DND-41 (cell line): ENCODE results near the gene RNF149.
"Not testable (repeated sequence)": the region's sequence is repeated elsewhere in the genome, so short reads cannot be mapped to it uniquely, and the experiment has no call there.

Experiments used
- ATAC-seq: fragments of 200-7000 bp; cut with Tn5 transposase; 3 replicates; pipeline ENCODE4 v1.9.1; 2021; ENCODE audit warnings: low read depth; ENCODE audit not compliant: insufficient read depth
- DNase-seq: peaks from one replicate; pipeline ENCODE4 v3.0.0-alpha.2; 2020
- H2AFZ ChIP-seq: 2 replicates; pipeline ENCODE4 v1.6.0; 2012; ENCODE audit warnings: low read depth, low read length
- H3K27ac ChIP-seq: 2 replicates; pipeline ENCODE4 v1.5.1; 2012; ENCODE audit warnings: low read length, inconsistent platforms
- H3K27me3 ChIP-seq: fragments of 200-600 bp; sonication (generic); 2 replicates; pipeline ENCODE4 v1.6.0; 2012; ENCODE audit warnings: low read length, mild to moderate bottlenecking, inconsistent platforms; ENCODE audit not compliant: insufficient read depth, poor library complexity
- H3K36me3 ChIP-seq: 2 replicates; pipeline ENCODE4 v1.5.1; 2012; ENCODE audit warnings: low read length, inconsistent platforms; ENCODE audit not compliant: insufficient read depth
- H3K4me1 ChIP-seq: 2 replicates; pipeline ENCODE4 v1.5.1; 2012; ENCODE audit warnings: mild to moderate bottlenecking, low read length; ENCODE audit not compliant: insufficient read depth
- H3K4me2 ChIP-seq: 2 replicates; pipeline ENCODE4 v1.6.0; 2012; ENCODE audit warnings: mild to moderate bottlenecking, moderate library complexity, low read length, inconsistent platforms; ENCODE audit not compliant: insufficient read depth
- H3K4me3 ChIP-seq, 2 experiments: fragments of 200-600 bp in 1 of 2; shearing (Covaris generic) in 1 of 2; 2 replicates each; pipeline ENCODE4 v1.5.1; 2012 to 2016; ENCODE audit warnings: inconsistent platforms in 2 of 2, low read length in 2 of 2, mild to moderate bottlenecking in 2 of 2, low read depth in 1 of 2, moderate library complexity in 1 of 2
- H3K79me2 ChIP-seq: 2 replicates; pipeline ENCODE4 v1.6.0; 2012; ENCODE audit warnings: low read length, inconsistent platforms; ENCODE audit not compliant: insufficient read depth
- H3K9ac ChIP-seq: 2 replicates; pipeline ENCODE4 v1.6.0; 2012; ENCODE audit warnings: low read depth, mild to moderate bottlenecking, inconsistent platforms, low read length, moderate library complexity
- H3K9me3 ChIP-seq: 2 replicates; pipeline ENCODE4 v1.5.1; 2012; ENCODE audit warnings: low read length, moderate library complexity, mild to moderate bottlenecking, inconsistent platforms; ENCODE audit not compliant: insufficient read depth, severe bottlenecking
- H4K20me1 ChIP-seq: 2 replicates; pipeline ENCODE4 v1.6.0; 2012; ENCODE audit warnings: low read length; ENCODE audit not compliant: insufficient read depth
- CTCF ChIP-seq: IDR thresholded peaks from 2 replicates; pipeline ENCODE4 v1.5.1; 2012; ENCODE audit warnings: borderline replicate concordance, low read length, moderate library complexity, mild to moderate bottlenecking; ENCODE audit not compliant: poor library complexity, severe bottlenecking; ENCODE audit errors: extremely low read depth
- EZH2 ChIP-seq: IDR thresholded peaks from 3 replicates; pipeline ENCODE4 v1.6.1; 2012; ENCODE audit warnings: borderline replicate concordance, low read depth, mild to moderate bottlenecking, moderate library complexity, low read length, inconsistent platforms; ENCODE audit not compliant: severe bottlenecking

RNF149 gene

GRCh38 chr2:101251844-101252407, 56.6 kb downstream of the RNF149 start:
- Histone ChIP-seq H3K36me3 (peaks cover 21% of the 10 kb centered on the region), H3K4me3 (peak overlapping the region; percentile 53 to 62), H2AFZ (peak overlapping the region; percentile 79), H3K9me3 (no peaks in the 10 kb centered on the region), H3K4me1 (peaks cover 36% of the 10 kb centered on the region), H3K4me2 (peak overlapping the region; percentile 72), H3K9ac (peak overlapping the region; percentile 66), H3K27me3 (no peaks in the 10 kb centered on the region), H3K27ac (peak overlapping the region; percentile 93), H4K20me1 (peaks cover 19% of the 10 kb centered on the region), H3K79me2 (peaks cover 45% of the 10 kb centered on the region)
- ATAC-seq (peak; percentile 69), DNase-seq (peak; percentile 26)
- TF ChIP-seq CTCF (peak; percentile 51), EZH2 (no peak)

GRCh38 chr2:101251246-101251781, 57.2 kb downstream of the RNF149 start:
- Histone ChIP-seq H3K4me1 (peaks cover 36% of the 10 kb centered on the region), H3K4me2 (peak overlapping the region; percentile 72; the same call in 1 of the 2 replicates), H4K20me1 (peaks cover 17% of the 10 kb centered on the region), H3K9ac (peak overlapping the region; percentile 66; the same call in 1 of the 2 replicates), H3K79me2 (peaks cover 40% of the 10 kb centered on the region), H3K36me3 (peaks cover 18% of the 10 kb centered on the region)
- not testable (repeated sequence) for H3K27me3 ChIP-seq, H3K9me3 ChIP-seq, H3K4me3 ChIP-seq, ATAC-seq, H2AFZ ChIP-seq, DNase-seq, H3K27ac ChIP-seq

- H3K27me3 ChIP-seq, result no peaks in the 10 kb centered on the region
- H3K4me1 ChIP-seq, result peaks cover 23% of the 10 kb centered on the region
- H4K20me1 ChIP-seq, result peaks cover 14% of the 10 kb centered on the region
- no peak for ATAC-seq
- H3K27ac ChIP-seq, result no peak overlapping the region
- no peak for DNase-seq
- no peaks in the 10 kb centered on the region for H3K9me3 ChIP-seq
- H3K4me2 ChIP-seq, result no peak overlapping the region
- peaks cover 27% of the 10 kb centered on the region for H3K79me2 ChIP-seq
- TF ChIP-seq CTCF, result no peak
- no peak for TF ChIP-seq EZH2
- peaks cover 12% of the 10 kb centered on the region; the same call in 1 of the 2 replicates for H3K36me3 ChIP-seq
- no peak overlapping the region for H3K4me3 ChIP-seq
- no peak overlapping the region for H3K9ac ChIP-seq
- H2AFZ ChIP-seq, result no peak overlapping the region
These were observed 58.7 kb downstream of the RNF149 start for GRCh38 chr2:101249826-101250225.

- not testable (repeated sequence) for H3K9me3 ChIP-seq, H3K4me2 ChIP-seq, H3K27ac ChIP-seq, H3K27me3 ChIP-seq, ATAC-seq, H4K20me1 ChIP-seq, H2AFZ ChIP-seq, DNase-seq, H3K36me3 ChIP-seq, H3K4me3 ChIP-seq, H3K9ac ChIP-seq
- Histone ChIP-seq H3K79me2 (peaks cover 16% of the 10 kb centered on the region), H3K4me1 (peaks cover 12% of the 10 kb centered on the region)
These were observed 59.7 kb downstream of the RNF149 start for GRCh38 chr2:101248756-101249155.

- not testable (repeated sequence) for H3K36me3 ChIP-seq, H3K79me2 ChIP-seq, H4K20me1 ChIP-seq, H2AFZ ChIP-seq, H3K9me3 ChIP-seq, H3K27me3 ChIP-seq, H3K4me2 ChIP-seq, H3K27ac ChIP-seq, DNase-seq, H3K9ac ChIP-seq, H3K4me1 ChIP-seq, H3K4me3 ChIP-seq, ATAC-seq
These were observed 63.0 kb downstream of the RNF149 start for GRCh38 chr2:101245468-101245867.

- H3K9ac ChIP-seq, H3K79me2 ChIP-seq, H3K27ac ChIP-seq, H4K20me1 ChIP-seq, H3K4me3 ChIP-seq, H3K36me3 ChIP-seq, H3K27me3 ChIP-seq, ATAC-seq, H3K4me1 ChIP-seq, DNase-seq, H2AFZ ChIP-seq, H3K4me2 ChIP-seq, H3K9me3 ChIP-seq: not testable (repeated sequence)
These were observed 63.6 kb downstream of the RNF149 start for GRCh38 chr2:101244899-101245298.
